HG03558 (cell line): ENCODE measurements around the gene CTAG2.
"Not testable (repeated sequence)": the region's sequence is repeated elsewhere in the genome, so short reads cannot be mapped to it uniquely, and the experiment has no call there.

Experiments used
- ATAC-seq: cut with Tn5 transposase; IDR thresholded peaks from one replicate; pipeline ENCODE4 v1.9.1; 2021; ENCODE audit warnings: moderate number of reproducible peaks; ENCODE audit not compliant: unreplicated experiment; ENCODE audit errors: extremely low read depth

CTAG2 gene

DNA sequence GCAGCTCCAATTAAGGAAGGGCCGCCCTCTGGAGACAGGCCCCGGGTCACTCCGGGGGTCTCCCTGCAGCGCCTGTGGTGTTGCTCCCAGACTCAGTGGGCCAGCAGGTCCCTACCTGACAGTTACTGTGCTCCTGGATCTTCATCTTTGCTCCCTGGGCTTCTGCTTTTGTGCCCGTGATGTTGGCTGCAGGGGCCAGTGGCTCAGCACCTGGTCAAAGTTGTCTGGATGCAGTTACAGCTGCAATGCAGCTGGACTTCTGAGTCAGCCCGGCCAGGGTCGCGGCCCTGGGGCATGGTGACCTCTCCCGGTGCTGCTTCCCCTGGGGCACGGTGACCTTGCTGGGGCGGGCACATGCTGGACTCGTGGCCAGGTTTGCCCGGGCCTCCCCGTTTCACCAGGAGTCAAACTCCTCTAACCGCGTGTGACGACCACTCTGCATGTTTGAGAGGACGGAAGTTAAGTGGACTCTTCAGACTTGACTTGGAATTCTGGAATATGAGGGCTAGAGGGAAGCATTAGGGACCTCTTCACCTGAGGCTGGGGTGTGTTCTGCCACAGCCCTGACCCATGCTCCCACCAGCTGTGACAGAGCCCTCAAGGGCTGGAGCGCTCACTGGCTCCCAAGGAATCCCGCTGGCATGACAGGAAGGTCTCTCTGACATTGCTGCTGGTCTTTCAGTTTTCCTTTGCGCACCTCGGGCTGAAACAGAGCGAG, 3.7 kb downstream of the CTAG2 start:
- ATAC-seq: no peak

DNA sequence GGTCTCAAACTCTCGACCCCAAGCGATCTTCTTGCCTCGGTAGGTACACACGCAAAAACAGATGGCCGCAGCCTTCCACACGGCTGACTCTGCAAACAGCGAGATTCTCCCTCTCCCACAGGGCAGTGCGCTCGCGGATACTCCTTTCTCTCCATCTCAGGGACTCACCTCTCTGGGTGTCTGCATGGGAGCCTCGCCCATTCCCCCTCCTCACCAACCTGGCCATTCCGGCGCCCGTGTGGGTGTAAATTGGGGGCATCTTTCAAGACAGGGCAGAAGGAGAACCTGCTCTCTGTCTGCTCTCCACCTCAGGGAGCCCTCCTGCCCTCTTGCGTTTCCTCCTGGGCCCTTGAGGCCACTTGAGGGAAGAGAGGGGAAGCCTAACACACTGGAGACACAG, 4.4 kb downstream of the CTAG2 start:
- ATAC-seq: no peak

GRCh38 chrX:154645745-154646378, 7.5 kb downstream of the CTAG2 start:
- not testable (repeated sequence) for ATAC-seq

DNA sequence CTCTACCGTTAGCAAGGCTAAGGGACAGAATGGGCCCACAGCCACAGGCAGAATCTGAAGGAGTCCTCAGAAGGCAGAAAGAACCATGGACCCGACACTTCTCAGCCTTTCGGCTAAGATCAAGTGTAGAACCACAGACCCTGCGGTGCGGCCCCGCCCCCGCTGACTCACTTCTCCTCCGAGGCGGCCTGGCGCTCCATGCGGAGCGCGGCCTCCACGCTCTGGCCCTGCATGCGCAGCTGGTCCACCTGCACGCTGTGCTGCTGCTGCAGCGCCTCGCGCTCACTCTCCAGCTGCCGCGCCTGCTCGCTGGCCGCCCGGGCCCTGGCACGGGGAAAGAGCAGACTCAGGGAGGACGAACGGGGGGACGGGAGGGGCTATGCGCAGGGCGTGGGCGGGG, 9.7 kb downstream of the CTAG2 start:
- not testable (repeated sequence) for ATAC-seq

DNA sequence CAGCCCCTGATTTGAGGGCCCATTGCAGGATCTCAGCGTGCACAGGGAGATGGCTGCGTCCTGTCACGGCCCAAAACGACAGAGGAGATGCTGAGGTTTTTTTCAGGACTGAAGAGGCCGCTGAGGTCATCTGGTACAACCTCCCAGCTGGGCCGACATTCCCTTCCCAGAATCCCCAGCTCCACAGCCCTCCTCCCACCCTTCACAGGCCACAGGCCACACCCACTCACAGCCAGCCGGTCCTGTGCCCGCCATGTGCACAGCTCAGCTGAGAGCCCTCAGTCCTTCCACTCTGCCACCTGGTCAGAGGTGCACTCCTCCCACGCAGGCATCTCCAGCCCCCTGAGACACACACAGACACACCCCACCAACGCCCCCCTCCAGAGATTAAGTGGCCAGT, 11.6 kb downstream of the CTAG2 start:
- not testable (repeated sequence) for ATAC-seq

DNA sequence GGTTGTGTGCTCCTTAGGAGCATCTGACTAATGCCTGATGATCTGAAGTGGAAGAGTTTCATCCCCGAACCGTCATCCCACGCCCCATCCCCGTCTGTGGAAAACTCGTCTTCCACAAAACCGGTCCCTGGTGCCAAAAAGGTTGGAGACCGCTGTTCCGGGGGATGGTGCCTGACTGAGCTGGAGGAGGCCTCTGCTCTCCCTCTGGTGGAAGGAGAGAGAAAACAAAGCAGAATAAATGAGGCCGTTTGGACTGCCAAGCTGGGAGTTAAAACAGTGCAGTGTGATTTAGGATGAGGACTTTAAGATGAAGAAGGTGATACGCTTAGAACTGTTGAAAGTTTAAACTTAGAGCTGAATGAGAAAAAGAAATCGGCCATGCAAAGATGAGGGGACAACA, 19.7 kb downstream of the CTAG2 start:
- ATAC-seq: not testable (repeated sequence)

- ATAC-seq: not testable (repeated sequence)
Observed at GRCh38 chrX:154630949-154631348, 22.4 kb downstream of the CTAG2 start.

DNA sequence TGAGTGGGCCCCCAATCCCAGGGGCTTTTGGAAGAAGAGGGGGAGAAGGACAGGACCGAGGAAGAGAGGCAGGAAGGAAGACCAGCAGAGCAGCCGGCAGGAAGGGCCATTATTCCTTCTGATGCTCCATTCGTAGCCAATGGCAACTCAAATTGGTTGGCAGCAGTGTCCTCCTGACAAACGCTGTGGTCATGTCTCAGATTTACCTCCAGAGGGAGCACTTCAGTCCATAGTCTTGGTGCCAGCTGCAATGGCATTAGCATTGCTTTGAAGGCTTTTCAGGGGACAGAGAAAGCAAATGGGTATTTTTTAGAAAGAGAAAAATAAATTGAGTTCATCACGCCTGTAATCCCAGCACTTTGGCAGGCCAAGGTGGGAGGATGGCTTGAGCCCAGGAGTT, 24.4 kb downstream of the CTAG2 start:
- ATAC-seq: not testable (repeated sequence)

DNA sequence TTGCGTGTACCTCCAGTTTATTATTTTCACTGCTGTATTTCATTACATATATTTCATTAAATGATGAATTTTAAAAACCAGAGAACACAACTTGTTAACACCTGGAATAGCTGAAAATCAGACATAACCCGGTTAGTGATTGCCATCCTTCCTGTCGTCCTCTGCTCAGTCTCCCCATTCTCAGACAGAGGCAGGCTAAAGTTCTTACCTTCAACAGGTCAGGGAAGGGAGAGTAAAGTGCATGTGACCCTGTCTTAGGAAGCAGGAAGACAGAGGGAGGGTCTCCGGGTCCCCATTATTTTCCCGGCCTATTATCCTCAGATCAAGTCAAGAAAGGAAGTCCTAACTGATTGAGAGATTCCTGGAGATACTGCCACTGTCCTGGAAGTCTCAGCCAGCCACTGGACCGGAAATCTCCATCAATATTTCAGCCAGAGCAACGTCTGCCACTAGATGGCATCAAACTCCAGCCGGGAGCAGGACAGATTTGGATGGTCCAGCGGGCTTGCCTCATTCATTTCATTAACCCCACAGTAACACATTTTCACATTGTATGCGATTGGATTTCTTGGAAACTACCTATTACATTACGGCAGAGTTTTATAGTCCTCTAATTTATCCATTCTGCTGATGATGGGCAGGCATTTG, 32.5 kb downstream of the CTAG2 start:
- ATAC-seq: not testable (repeated sequence)

DNA sequence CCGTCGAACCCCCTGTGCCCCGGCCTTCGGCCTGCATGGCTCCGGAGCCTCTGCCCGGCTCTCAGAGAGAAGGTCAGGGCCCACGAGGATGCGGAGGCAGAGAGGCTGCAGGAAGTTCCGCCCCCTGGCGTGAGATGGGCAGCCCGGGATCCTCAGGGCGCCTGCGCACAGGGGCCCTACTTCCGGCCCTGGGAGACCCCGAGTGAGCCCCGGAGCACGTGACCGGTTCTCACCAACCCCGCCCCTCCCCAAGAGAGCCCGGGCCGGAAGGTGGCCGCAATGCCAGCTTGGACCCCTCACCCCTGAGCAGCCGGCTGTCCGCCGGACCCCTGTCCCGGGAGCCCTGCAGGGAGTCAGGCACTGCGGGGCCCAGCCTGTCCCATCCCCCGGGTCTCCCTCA, 34.2 kb downstream of the CTAG2 start, which contains the start of gene CTAG1B:
Gene CTAG1B (minus strand): TSS at position 101 of the 400 bp plus-strand sequence. CDS start 64 bp downstream, at position 37.
- ATAC-seq: not testable (repeated sequence)

DNA sequence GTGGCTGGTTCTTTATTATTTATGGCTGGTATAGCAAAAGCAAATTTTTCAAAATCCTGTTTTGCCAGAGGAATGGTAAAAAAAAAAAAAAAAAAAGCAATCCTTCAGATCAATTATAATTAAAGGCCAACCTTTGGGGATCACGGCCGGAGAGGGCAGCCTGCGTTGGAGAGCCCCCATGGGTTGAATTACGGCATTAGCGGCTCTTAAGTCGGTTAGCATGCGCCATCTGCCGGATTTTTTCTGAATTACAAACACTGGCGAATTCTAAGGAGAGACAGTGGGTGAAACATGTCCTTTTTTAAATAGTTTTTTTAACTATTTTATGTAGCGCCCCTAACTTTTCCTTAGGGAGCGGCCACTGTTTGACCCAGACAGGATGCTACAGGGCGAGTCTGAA, 39.8 kb downstream of the CTAG2 start:
- not testable (repeated sequence) for ATAC-seq

DNA sequence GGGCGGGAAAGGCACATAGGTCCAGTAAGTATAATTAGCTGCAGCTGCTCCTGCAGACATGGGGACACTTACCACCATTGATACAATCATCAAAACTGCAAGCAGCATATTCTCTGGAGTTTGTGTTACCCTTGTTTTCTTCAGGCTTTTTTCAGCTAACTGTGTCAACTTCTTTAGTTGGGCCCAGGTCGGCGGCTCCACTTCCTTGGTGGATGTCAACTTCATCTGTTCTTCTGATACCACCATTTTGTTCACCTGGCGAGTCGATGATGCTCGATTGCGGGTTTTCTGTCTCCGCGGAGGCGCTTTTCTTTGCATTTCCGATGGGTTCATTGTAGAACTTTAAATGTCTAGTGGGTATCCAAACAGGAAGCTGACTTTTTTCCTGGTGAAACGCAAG, 42.2 kb downstream of the CTAG2 start:
- ATAC-seq: not testable (repeated sequence)

DNA sequence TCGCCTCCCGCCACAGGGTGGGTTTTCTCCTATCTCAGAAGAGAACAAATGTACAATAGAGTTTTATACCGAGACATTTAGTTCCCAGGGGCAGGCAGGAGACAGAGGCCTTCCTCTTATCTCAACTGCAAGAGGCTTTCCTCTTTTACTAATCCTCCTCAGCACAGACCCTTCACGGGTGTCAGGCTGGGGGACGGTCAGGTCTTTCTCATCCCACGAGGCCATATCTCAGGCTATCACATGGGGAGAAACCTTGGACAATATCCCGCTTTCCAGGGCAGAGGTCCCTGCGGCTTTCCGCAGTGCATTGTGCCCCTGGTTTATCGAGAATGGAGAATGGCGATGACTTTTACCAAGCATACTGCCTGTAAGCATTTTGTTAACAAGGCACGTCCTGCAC, 44.6 kb downstream of the CTAG2 start:
- not testable (repeated sequence) for ATAC-seq

DNA sequence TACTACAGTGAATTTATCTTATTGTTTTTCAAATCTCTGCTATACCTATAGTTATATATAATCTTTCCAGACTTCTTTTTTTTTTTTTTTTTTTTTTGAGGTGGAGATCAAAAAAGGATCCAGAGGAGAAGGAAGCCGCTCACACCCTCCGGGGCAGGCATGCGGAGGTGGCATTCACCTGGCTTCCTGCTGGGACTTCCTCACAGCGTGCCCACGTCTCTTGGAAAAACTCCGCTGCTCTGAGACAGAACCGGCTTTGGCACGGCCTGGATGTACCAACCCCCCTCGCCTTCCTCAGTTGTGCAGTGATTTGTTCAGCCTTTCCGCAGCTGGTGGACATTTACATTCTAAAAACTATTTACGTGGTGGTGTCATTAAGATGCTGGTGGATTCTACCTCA, 45.4 kb downstream of the CTAG2 start:
- ATAC-seq: not testable (repeated sequence)

DNA sequence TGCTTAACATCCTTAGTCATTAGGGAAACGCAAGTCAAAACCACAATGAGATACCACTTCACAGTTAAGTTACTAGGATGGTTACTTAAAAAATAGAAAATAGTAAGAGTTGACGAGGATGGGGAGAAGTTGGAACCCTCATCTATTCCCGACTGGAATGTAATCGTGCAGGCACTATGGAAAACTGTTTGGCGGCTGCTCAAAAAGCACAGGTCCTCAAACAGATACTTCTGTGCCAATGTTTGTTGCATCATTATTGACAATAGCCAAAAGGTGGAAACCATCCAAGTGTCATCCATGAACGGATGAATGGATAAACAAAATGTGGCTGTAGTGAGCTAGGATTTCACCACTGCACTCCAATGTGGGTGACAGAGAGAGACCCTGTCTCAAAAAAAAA, 46.0 kb downstream of the CTAG2 start:
- no peak for ATAC-seq

DNA sequence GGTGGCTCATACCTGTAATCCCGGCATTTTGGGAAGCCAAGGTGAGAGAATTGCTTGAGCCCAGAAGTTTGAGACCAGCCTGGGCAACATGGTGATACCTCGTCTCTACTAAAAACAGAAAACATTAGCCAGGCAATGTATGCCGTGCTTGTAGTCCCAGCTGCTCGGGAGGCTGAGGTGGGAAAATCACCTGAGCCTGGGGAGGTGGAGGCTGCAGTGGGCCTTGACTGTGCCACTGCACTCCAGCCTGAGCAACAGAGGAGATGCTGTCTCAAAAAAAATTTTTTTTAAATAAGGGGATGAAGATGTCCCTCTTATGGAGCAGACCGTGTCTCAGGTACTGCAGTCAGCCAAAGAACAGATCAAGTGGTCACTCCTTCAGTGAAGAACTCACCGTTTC, 47.8 kb downstream of the CTAG2 start:
- no peak for ATAC-seq

GRCh38 chrX:154603438-154604430, 49.6 kb downstream of the CTAG2 start:
- ATAC-seq: no peak

- no peak for ATAC-seq
Observed at GRCh38 chrX:154602766-154603437, 50.5 kb downstream of the CTAG2 start.

GRCh38 chrX:154602226-154602625, 51.2 kb downstream of the CTAG2 start:
- no peak for ATAC-seq
